CD4-positive, alpha-beta T cell (primary cell): ENCODE results near the gene NELFA. TPM values are rescaled to one million over a fixed set of nuclear protein-coding genes. Genes with fewer than 3 reads are reported as not detected.

Experiments used
- ATAC-seq: fragments of 200-7000 bp; cut with Tn5 transposase; one replicate; pipeline ENCODE4 v1.10.0; 2022; ENCODE audit warnings: mild to moderate bottlenecking; ENCODE audit not compliant: poor library complexity
- CTCF ChIA-PET: fragments of 350-600 bp; sonication (Branson Sonifier 250); formaldehyde crosslinking; loops from one replicate; lab custom pipeline; 2021; ENCODE audit warnings: antibody characterized with exemption, inconsistent platforms; lab: Charles Lee
- POLR2A ChIA-PET: fragments of 350-600 bp; sonication (Branson Sonifier 250); formaldehyde crosslinking; loops from one replicate; lab custom pipeline; 2021; ENCODE audit warnings: antibody characterized with exemption, inconsistent platforms; lab: Charles Lee
- DNase-seq, 14 experiments: peaks; one replicate each; pipeline ENCODE4 v3.0.0-alpha.2; 2013 to 2020; ENCODE audit warnings: mixed read lengths in 2 of 14
- H3K27ac ChIP-seq, 2 donors: one replicate each; pipeline versions ENCODE4 v1.5.1 to v1.7.0; 2013; ENCODE audit warnings: low read length in 2 of 2, low read depth in 1 of 2, mild to moderate bottlenecking in 1 of 2
- H3K27me3 ChIP-seq, 2 experiments: 1 replicate in 1 of 2; 2 replicates in 1 of 2; pipeline versions ENCODE4 v1.6.1 to v1.7.0; 2013; ENCODE audit warnings: low read length in 2 of 2, control low read depth in 1 of 2, mild to moderate bottlenecking in 1 of 2, moderate library complexity in 1 of 2; ENCODE audit not compliant: insufficient read depth in 2 of 2, control insufficient read depth in 1 of 2
- H3K36me3 ChIP-seq: one replicate; pipeline ENCODE4 v1.6.1; 2013; ENCODE audit warnings: low read length, control low read depth; ENCODE audit not compliant: insufficient read depth
- H3K4me1 ChIP-seq: one replicate; pipeline ENCODE4 v1.6.1; 2013; ENCODE audit warnings: low read length, control low read depth; ENCODE audit not compliant: insufficient read depth
- H3K4me3 ChIP-seq: one replicate; pipeline ENCODE4 v1.5.1; 2013; ENCODE audit warnings: mild to moderate bottlenecking, low read length, moderate library complexity
- H3K9me3 ChIP-seq, 2 experiments: 1 replicate in 1 of 2; 2 replicates in 1 of 2; pipeline versions ENCODE4 v1.6.1 to v1.7.0; 2013; ENCODE audit warnings: low read length in 2 of 2, mild to moderate bottlenecking in 2 of 2, control low read depth in 1 of 2, moderate library complexity in 1 of 2; ENCODE audit not compliant: control insufficient read depth in 1 of 2, insufficient read depth in 1 of 2
- H3K27ac Mint-ChIP-seq: one replicate; pipeline ENCODE4 v1.8.0; 2020; ENCODE audit warnings: mixed read lengths
- H3K27me3 Mint-ChIP-seq: one replicate; pipeline ENCODE4 v1.8.0; 2021; ENCODE audit warnings: mixed read lengths
- H3K36me3 Mint-ChIP-seq: one replicate; pipeline ENCODE4 v1.8.0; 2021; ENCODE audit warnings: low read depth, mixed read lengths
- H3K4me1 Mint-ChIP-seq: one replicate; pipeline ENCODE4 v1.8.0; 2021; ENCODE audit warnings: low read depth, mixed read lengths
- H3K4me3 Mint-ChIP-seq: one replicate; pipeline ENCODE4 v1.8.0; 2020; ENCODE audit warnings: mild to moderate bottlenecking, mixed read lengths
- H3K9me3 Mint-ChIP-seq: one replicate; pipeline ENCODE4 v1.8.0; 2020; ENCODE audit warnings: mixed read lengths
- CTCF ChIP-seq: fragments of 200-600 bp; IDR thresholded peaks from one replicate; pipeline ENCODE4 v1.8.0; 2022; ENCODE audit warnings: antibody characterized with exemption, mild to moderate bottlenecking
- intact Hi-C, 2 experiments: fragments of 100-400 bp; cut with DNase I in 1 of 2; cut with micrococcal nuclease in 1 of 2; formaldehyde crosslinking; loops; one replicate each; pipeline versions ENCODE4 v1.15.1 to v1.9.0; 2023 to 2025; cut with DNase I, micrococcal nuclease
- total RNA-seq, 174 experiments: library from RNA in 2 of 174; stranded (reverse) in 2 of 174; gene quantifications; one replicate each; pipeline ENCODE4 v1.2.3 and lab custom pipeline; 2021 to 2026

NELFA gene
- total RNA-seq, 2 experiments from 2014 or later = 39.9 to 40.1 TPM

GRCh38 chr4:1967512-1968149 is 41.1 kb downstream of the NELFA start:
- Mint-ChIP-seq H3K9me3 (no peaks in the 10 kb centered on the region), H3K27ac (no peak overlapping the region), H3K4me1 (no peaks in the 10 kb centered on the region), H3K4me3 (no peak overlapping the region), H3K36me3 (peaks cover 58% of the 10 kb centered on the region), H3K27me3 (no peaks in the 10 kb centered on the region)
- H3K4me1 ChIP-seq = no peaks in the 10 kb centered on the region
- ATAC-seq = no peak
- DNase-seq = no peak
- TF ChIP-seq CTCF = no peak
- no peaks in the 10 kb centered on the region for H3K27me3 ChIP-seq
- ChIA-PET POLR2A (no interaction called here), CTCF (no interaction called here)
- intact Hi-C loops = no loop called here
- H3K36me3 ChIP-seq = peaks cover 20% of the 10 kb centered on the region
- no peaks in the 10 kb centered on the region for H3K9me3 ChIP-seq
- no peak overlapping the region for H3K4me3 ChIP-seq
- H3K27ac ChIP-seq = no peak overlapping the region

GRCh38 chr4:1964971-1965370 is 43.8 kb downstream of the NELFA start:
- ChIA-PET POLR2A (no interaction called here), CTCF (no interaction called here)
- no peak for DNase-seq
- Mint-ChIP-seq H3K27me3 (no peaks in the 10 kb centered on the region), H3K9me3 (no peaks in the 10 kb centered on the region), H3K36me3 (peaks cover 68% of the 10 kb centered on the region), H3K4me1 (no peaks in the 10 kb centered on the region), H3K27ac (no peak overlapping the region), H3K4me3 (no peak overlapping the region)
- no peaks in the 10 kb centered on the region for H3K27me3 ChIP-seq
- no peak overlapping the region for H3K27ac ChIP-seq
- TF ChIP-seq CTCF = no peak
- H3K4me1 ChIP-seq = no peaks in the 10 kb centered on the region
- H3K36me3 ChIP-seq = peaks cover 42% of the 10 kb centered on the region
- H3K4me3 ChIP-seq = no peak overlapping the region
- ATAC-seq = no peak
- no peaks in the 10 kb centered on the region for H3K9me3 ChIP-seq
- intact Hi-C loops = no loop called here

- no peak for TF ChIP-seq CTCF
- no peak for DNase-seq
- Mint-ChIP-seq H3K27me3 (no peaks in the 10 kb centered on the region), H3K9me3 (no peaks in the 10 kb centered on the region), H3K36me3 (peaks cover 66% of the 10 kb centered on the region), H3K27ac (no peak overlapping the region), H3K4me1 (no peaks in the 10 kb centered on the region), H3K4me3 (no peak overlapping the region)
- Histone ChIP-seq H3K27ac (no peak overlapping the region), H3K4me1 (no peaks in the 10 kb centered on the region), H3K9me3 (no peaks in the 10 kb centered on the region), H3K27me3 (no peaks in the 10 kb centered on the region), H3K4me3 (no peak overlapping the region), H3K36me3 (peaks cover 47% of the 10 kb centered on the region)
- POLR2A ChIA-PET = no interaction called here
- ATAC-seq = no peak
- intact Hi-C loops = no loop called here
- CTCF ChIA-PET = no interaction called here
Observed at GRCh38 chr4:1964443-1964842, 44.3 kb downstream of the NELFA start.
